ENCODE measurements around the gene RAD21L1.

- TF ChIP-seq POLR2A (IDR thresholded peaks at IDR 0.05), result no peak
- TF ChIP-seq CTCF (IDR thresholded peaks at IDR 0.05), result no peak
Observed at GRCh38 chr20:1215386-1216170, 10.3 kb upstream of the RAD21L1 start.

Data from uterus (tissue), 2 donors.